Measurements from ENCODE around the gene MTNR1B. TPM values are rescaled to one million over a fixed set of nuclear protein-coding genes. Genes with fewer than 3 reads are reported as not detected.

MTNR1B gene
- total and polyA plus RNA-seq, 4 donors, result not detected

DNA sequence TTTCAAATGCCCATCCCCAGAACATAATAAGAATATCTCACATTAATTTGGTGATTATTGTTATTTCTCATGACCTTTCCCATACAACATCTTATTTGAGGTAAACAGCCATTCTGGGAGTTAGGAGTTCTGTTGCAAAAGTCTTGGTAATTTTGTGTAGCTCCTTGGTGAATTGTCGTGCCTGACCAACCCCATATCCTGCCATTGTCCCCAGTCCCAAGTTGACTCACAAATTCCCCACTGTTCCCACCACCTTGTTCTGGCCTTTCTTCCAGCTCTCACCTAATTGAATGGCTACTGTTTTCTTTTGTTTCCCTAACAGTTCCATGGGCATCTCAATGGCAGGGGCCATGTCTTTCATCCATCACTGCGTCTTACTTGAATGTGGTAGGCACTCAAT, 8.0 kb downstream of the MTNR1B start:
- Histone ChIP-seq H3K36me3 (ENCODE audit: control insufficient read depth in 4 of 4, insufficient read depth in 3 of 4, low read depth in 1 of 4, low read length in 3 of 4) (no peaks in the 10 kb centered on the region), H3K9me3 (ENCODE audit: control insufficient read depth in 4 of 4, low read length in 3 of 4) (no peaks in the 10 kb centered on the region), H3K4me1 (ENCODE audit: control insufficient read depth in 4 of 4, insufficient read depth in 4 of 4, low read length in 3 of 4) (no peaks in the 10 kb centered on the region), H3K4me3 (ENCODE audit: low read depth in 1 of 3, low read length in 3 of 3) (no peak overlapping the region), H3K27ac (ENCODE audit: low read depth in 1 of 2, low read length in 2 of 2) (no peak overlapping the region), H3K27me3 (ENCODE audit: control insufficient read depth in 4 of 4, insufficient read depth in 4 of 4, low read length in 3 of 4) (no peaks in the 10 kb centered on the region), H3K9ac (ENCODE audit: low read depth in 1 of 2, low read length in 2 of 2) (no peak overlapping the region)
- TF ChIP-seq HNF4A (conservative IDR thresholded peaks at IDR 0.05) (no peak), RAD21 (IDR thresholded peaks at IDR 0.05) (no peak), NR2F2 (IDR thresholded peaks at IDR 0.05) (no peak), SP1 (IDR thresholded peaks at IDR 0.05) (no peak), RXRA (IDR thresholded peaks at IDR 0.05) (no peak), EGR1 (IDR thresholded peaks at IDR 0.05; ENCODE audit: low read depth in 2 of 2) (no peak), HNF4G (IDR thresholded peaks at IDR 0.05) (no peak), GABPA (IDR thresholded peaks at IDR 0.05 in 1 of 2, conservative IDR thresholded peaks at IDR 0.05 in 1 of 2) (no peak), TAF1 (conservative IDR thresholded peaks at IDR 0.05) (no peak), FOXA2 (IDR thresholded peaks at IDR 0.05) (no peak), YY1 (IDR thresholded peaks at IDR 0.05) (no peak), FOXA1 (IDR thresholded peaks at IDR 0.05) (no peak), JUND (IDR thresholded peaks at IDR 0.05) (no peak)
- TF ChIP-seq, protein P1, sequence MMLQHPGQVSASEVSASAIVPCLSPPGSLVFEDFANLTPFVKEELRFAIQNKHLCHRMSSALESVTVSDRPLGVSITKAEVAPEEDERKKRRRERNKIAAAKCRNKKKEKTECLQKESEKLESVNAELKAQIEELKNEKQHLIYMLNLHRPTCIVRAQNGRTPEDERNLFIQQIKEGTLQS (IDR thresholded peaks at IDR 0.05), result no peak
- TF ChIP-seq, protein P2, sequence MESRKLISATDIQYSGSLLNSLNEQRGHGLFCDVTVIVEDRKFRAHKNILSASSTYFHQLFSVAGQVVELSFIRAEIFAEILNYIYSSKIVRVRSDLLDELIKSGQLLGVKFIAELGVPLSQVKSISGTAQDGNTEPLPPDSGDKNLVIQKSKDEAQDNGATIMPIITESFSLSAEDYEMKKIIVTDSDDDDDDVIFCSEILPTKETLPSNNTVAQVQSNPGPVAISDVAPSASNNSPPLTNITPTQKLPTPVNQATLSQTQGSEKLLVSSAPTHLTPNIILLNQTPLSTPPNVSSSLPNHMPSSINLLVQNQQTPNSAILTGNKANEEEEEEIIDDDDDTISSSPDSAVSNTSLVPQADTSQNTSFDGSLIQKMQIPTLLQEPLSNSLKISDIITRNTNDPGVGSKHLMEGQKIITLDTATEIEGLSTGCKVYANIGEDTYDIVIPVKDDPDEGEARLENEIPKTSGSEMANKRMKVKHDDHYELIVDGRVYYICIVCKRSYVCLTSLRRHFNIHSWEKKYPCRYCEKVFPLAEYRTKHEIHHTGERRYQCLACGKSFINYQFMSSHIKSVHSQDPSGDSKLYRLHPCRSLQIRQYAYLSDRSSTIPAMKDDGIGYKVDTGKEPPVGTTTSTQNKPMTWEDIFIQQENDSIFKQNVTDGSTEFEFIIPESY (IDR thresholded peaks at IDR 0.05), result no peak
- TF ChIP-seq, protein P3, sequence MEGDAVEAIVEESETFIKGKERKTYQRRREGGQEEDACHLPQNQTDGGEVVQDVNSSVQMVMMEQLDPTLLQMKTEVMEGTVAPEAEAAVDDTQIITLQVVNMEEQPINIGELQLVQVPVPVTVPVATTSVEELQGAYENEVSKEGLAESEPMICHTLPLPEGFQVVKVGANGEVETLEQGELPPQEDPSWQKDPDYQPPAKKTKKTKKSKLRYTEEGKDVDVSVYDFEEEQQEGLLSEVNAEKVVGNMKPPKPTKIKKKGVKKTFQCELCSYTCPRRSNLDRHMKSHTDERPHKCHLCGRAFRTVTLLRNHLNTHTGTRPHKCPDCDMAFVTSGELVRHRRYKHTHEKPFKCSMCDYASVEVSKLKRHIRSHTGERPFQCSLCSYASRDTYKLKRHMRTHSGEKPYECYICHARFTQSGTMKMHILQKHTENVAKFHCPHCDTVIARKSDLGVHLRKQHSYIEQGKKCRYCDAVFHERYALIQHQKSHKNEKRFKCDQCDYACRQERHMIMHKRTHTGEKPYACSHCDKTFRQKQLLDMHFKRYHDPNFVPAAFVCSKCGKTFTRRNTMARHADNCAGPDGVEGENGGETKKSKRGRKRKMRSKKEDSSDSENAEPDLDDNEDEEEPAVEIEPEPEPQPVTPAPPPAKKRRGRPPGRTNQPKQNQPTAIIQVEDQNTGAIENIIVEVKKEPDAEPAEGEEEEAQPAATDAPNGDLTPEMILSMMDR (IDR thresholded peaks at IDR 0.05; ENCODE audit: low read depth, low read length, missing input control), result no peak
- TF ChIP-seq, protein P4, sequence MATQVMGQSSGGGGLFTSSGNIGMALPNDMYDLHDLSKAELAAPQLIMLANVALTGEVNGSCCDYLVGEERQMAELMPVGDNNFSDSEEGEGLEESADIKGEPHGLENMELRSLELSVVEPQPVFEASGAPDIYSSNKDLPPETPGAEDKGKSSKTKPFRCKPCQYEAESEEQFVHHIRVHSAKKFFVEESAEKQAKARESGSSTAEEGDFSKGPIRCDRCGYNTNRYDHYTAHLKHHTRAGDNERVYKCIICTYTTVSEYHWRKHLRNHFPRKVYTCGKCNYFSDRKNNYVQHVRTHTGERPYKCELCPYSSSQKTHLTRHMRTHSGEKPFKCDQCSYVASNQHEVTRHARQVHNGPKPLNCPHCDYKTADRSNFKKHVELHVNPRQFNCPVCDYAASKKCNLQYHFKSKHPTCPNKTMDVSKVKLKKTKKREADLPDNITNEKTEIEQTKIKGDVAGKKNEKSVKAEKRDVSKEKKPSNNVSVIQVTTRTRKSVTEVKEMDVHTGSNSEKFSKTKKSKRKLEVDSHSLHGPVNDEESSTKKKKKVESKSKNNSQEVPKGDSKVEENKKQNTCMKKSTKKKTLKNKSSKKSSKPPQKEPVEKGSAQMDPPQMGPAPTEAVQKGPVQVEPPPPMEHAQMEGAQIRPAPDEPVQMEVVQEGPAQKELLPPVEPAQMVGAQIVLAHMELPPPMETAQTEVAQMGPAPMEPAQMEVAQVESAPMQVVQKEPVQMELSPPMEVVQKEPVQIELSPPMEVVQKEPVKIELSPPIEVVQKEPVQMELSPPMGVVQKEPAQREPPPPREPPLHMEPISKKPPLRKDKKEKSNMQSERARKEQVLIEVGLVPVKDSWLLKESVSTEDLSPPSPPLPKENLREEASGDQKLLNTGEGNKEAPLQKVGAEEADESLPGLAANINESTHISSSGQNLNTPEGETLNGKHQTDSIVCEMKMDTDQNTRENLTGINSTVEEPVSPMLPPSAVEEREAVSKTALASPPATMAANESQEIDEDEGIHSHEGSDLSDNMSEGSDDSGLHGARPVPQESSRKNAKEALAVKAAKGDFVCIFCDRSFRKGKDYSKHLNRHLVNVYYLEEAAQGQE (IDR thresholded peaks at IDR 0.05), result no peak
- TF ChIP-seq, protein P5, sequence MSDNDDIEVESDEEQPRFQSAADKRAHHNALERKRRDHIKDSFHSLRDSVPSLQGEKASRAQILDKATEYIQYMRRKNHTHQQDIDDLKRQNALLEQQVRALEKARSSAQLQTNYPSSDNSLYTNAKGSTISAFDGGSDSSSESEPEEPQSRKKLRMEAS (IDR thresholded peaks at IDR 0.05), result no peak
- WGBS, result 89% methylated on average over 2 of the region's 2 CpGs
- DNase-seq (ENCODE audit: low spot score), result no peak

Measured in liver (tissue), 9 donors.